ENCODE results near the gene PPP1R11.

The PPP1R11 gene

DNA sequence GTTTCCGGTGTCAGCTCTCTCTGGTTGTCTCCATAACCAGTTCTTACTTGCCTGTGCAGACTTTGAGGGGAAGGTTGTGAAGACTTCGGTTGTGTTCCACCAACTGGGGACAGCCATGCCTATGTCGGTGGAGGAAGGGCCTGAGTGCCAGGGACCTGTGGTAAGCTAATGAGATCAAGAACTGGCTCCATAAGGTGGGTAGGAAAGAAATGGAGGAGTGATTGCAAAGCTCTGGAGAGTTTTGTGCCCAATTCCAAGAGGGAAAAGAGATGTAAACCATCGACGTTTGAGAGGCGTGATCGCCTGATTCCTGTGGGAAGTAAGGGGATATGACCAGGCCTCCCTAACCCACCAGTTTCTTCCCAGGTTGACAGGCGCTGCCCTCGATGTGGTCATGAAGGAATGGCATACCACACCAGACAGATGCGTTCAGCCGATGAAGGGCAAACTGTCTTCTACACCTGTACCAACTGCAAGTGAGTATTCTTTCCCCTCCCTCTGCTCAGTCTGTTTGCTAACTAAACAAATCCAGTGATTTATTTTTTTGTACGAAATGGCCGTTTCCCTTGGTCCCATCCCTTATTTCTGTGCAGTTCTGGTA is 5.0 kb upstream of the PPP1R11 start:
- FAIRE-seq (no peak), DNase-seq (ENCODE audit: low spot score) (no peak)

DNA sequence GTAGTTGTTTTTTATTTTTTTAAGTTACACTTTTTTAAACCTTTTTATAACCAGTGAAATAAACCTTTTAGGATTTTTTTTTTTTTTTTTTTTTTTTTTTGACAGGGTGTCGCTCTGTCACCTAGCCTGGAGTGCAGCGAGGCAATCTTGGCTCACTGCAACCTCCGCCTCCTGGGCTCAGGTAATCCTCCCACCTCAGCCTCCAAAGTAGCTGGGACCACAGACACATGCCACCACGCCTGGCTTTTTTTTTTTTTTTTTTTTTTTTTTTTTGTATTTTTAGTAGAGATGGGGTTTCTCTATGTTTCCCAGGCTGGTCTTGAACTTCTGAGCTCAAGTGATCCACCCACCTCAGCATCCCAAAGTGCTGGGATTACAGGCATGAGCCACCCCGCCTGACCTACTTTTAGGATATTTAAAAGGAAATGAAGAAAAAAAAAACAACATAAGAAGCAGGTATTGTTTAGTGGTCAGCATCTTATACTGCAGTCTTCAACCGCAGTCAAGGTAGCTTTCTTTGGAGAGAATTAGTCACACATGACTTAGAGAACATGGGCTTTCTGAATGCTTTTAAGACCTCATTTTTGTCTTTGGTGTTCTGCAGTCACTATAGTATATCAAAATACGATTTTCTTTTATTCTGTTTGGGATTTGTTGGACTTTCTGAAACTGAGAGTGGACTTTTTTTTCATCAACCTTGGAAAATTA is 4.4 kb upstream of the PPP1R11 start:
- FAIRE-seq (no peak), DNase-seq (ENCODE audit: low spot score) (no peak)

DNA sequence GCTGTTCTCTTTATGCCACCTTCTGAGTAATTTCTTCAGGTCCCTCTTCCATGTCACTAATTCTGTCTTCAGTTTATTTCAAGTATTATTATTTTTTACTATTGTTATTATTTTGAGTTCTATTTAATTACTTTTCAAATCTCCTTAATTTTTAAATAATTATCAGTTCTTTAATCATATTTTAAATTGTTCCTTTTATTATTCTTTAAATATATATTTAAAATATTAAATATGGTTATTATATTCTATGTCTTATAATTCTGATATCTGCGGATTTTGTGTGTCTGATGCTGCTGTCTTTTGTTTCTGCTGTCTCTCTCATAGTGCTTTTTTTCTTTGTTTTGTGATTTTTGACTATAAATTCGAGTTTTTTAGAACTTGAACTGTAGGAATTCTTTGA is 3.7 kb upstream of the PPP1R11 start:
- FAIRE-seq = no peak
- no peak for DNase-seq (ENCODE audit: low spot score)

DNA sequence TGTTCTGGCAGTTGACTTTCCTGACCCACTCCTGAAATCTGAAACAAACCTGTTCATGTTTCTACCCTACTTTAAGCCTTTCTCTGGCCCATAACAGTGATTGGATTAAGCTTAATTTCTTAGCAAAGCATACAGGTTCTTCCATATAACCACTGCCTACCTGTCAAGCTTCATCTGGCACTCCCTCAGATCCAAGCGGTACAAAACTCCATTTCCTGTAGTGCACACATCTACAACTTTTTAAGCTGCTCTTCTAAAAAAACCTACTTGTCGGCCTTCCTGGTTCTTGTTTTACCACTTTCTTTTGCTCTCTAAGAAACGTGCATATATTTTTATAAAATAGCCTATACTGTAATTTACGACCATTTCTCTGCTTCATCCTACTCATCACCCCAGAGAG is 916 bp upstream of the PPP1R11 start:
- DNase-seq (ENCODE audit: low spot score) (no peak), FAIRE-seq (no peak)

DNA sequence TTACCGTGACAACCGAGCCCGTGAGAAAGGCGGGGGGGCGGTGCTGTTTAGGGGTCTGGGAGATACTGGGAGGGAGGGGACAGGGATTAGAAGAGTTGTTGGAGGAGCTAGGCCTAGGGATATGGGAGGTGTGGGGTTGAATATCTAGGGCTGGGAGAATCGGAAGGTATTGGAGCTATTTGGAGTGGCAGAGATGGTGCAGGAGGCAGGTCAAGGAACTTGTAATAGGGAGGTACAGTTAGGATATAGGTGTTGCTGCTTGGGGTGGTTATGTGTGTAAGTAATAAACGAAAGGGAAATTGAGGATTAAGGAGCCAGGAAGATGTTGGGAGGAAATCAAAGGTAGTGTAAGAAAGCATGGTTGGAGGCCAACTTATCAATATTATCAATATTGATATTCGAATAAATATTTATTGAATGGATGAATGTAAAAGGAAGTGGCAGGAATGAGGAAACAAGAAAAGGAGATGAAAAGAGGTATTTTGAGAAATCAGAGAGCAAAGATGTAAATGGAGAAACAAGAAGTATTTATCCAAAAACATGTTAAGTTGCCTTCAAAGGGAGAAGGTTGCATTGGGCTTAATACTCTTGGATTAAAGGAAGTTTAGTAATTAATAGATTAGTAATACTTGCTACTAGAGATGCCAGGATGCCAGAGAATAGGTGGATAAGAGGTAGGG is 602 bp downstream of the PPP1R11 start:
- DNase-seq (ENCODE audit: low spot score) (no peak), FAIRE-seq (no peak)

DNA sequence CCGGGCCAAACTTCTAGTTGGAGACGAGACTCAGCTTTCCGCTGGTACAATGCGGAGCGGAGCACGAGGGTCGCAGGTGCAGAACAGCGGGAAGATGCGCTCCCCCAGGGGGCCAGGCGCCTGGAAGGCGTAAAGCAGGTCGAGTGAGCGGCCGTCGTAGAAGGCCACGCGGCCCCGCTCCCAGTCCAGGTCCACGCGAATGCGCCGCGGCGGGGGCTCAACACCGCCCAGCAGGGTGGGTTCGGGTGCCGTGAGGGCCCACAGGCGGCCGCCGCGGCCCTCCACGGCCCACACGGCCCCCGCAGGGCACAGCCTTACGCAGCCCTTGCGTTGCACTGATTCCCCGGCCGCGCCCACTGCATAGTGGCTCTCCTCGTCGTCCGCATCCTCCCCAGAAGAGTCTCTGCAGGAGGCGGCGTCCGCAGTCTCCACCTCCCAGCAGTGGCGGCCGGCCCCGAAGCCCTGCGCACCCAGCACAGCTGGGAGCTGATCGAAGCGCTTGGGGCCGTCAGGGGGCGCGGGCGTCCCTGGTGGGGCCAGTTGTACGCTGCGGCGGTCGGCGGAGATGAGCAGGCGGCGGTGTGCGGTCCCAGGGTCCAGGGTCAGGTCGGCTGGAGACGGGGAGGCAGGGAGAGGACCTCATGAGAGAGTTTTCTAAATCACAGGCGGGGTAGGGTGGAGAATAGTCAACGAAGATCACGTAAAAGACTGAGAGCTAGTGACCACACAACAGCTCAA is 4.3 kb downstream of the PPP1R11 start:
- DNase-seq (ENCODE audit: low spot score) (no peak), FAIRE-seq (no peak)

DNA sequence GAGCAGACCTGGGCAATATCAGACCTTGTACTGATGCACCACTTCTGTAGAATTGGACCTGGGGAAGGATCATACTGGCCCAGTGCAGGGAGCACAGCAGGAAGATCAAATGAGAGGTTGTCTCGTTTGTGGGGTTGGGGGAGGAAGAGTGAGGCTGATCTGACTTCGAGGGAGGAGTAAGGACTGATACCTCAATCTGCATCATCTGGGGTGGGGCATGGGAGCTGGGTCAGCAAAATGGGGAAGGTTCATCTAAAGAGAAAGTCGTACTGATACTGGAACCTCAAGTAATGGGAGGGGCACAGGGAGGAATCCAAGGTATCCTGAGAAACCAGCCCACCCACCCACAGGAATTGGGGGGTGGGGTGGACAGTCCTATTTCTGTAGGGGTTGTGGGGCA is 4.9 kb downstream of the PPP1R11 start:
- DNase-seq (ENCODE audit: low spot score) = no peak
- FAIRE-seq = no peak

DNA sequence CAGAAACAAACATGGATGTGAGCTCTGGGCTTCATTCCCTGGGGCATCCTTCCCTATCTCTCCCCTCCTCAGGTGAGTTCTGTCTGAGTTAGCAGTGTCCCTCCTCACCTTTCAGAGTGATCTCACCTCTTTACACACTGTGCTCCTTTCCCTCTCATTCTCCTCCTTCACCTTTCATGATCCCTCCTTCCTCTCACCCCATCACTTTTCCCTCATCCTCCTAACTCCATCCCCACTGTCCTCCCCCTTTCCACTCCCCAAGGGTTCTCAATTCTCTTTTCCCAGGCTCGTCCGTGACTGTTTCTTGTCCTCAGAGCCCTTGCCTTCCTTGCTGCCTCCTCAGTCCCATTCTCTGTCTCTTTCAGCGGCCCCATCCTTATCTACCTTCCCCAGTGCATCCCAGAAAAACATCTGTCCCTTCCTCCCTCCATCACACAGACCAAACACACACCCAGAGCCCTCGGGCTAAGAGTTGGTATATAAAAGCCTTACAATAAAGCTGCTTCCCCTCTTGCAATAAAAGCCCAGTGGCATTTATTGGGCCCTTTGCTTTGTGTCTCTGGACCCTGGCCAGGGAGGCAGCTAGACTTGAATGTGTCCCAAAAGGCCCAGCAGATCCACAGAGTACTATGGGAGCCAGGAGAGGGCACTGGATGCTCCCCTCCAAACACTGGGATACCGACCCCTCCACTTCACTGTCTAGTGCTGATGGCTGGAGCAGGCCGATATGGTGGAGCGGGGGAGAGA is 6.7 kb downstream of the PPP1R11 start:
- DNase-seq (ENCODE audit: low spot score) = no peak
- no peak for FAIRE-seq

DNA sequence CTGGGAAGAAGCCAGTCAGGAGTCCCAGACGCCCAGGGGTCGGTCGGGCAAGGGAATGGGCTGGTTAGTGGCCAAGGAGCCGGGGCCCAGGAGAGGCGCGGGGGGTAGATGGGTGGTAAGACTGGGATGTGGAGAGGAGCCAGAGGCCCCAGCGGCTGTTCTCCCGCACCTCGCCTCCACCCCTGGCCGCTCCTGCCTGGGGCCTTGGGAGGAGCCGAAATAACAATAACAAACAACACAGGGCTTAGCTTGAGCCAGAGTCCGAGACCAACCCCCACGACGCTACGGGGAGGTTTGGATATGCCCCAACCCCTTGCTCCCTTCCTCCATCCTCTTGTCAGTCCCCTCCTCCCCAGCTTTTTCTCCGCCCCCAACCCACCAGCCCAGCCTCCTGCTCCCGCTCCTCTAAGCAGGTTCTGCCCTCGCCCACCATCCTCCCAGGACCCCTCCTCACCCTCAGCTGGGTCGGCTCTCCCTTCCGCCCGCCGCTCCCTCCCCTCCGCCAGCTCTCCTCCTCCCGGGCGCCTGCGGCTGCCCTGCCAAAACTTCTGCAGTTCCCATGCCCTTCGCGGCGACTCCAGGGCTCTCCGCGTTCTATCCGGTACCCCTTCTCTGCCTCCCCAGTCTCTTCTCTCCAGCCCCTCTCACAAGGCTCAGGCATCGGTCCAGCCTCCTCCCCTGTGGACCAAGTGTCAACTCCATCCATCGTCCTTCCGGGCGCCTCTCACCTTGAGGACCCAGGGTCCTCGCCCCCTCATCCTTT is 7.5 kb downstream of the PPP1R11 start:
- no peak for FAIRE-seq
- DNase-seq (ENCODE audit: low spot score) = no peak

DNA sequence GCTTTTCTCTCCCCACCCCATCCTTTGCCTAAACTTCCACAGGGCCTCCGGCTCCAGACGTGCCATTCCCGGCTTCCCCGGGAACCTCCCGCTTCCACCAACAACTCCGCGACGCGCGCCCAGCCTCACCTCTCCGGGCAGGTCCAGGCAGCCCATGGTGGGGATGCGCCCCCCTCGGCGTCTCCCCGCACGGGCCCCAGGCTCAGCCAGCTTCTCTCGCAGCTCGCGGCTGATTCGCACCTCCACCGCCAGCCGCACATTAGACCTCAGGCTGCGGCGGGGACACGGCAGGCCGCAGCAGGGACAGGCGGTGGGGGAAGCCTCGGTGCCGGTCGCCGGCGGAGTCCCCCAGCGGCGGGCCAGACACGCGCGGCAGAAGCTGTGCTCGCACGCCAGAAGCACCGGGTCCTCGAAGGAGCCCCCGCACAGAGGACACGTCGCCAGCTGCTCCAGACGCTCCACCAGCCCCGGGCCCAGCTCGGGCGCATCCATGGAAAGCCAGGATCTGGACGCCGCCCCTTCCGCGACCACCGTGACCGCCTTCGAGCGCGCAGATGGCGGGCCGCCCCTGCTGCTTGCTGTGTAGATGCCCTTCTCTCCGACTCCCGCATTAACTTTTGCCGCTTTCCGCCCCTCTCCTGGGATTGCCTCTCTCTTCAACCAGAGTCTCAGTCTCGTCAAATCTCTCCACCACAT is 8.2 kb downstream of the PPP1R11 start, which contains the start of gene RNF39:
TSS of gene RNF39 (minus strand) at position 676 of the 696 bp plus-strand sequence. CDS start at position 492, 184 bp downstream.
- DNase-seq (ENCODE audit: low spot score) (no peak), FAIRE-seq (no peak)

DNA sequence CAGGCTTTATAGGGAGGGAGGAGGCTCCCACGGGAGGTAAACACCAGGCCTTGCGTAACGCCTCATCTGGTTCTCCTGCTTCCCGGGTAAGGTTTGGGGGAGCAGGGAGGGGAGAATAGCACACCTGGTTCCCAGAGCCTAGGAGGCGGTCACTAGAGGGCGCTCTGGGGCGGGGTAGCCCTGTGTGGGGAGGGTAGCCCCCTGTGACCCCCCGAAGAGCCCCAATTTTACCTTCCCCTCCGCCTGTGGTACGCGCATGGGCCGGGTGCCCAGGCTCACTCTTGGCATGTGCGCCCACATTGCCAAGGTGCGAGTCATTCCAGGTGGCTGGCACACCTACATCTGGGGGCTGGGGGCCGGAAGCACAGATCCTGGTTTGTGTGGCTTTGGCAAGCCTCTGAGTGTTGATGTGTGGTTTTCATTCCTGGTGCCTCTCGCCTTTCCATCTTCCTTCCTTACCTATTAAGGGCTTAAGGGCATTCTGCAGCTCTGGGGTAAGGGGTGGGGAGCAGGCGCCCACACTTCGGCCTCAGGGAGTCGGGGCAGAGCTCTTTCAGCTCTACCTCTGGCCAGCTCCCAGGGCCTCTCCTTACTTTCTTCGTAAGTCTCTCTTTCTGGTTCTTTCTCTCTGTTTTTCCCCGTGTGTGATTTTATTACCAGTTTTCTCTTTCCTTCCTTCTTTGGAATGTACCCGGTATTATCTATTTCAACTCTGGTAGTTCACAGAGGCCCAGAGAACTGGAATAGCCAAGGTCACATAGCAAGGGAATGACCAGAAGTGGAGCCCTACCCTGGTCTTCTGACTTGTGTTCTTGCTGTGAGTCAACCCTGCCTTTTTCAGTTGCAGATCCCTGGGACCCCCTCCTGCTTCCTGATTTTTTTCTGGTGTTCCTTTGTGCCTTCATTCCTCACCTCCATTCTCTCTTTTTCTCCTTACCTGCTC is 9.1 kb downstream of the PPP1R11 start:
- DNase-seq (ENCODE audit: low spot score) = peak; percentile 9
- no peak for FAIRE-seq

DNA sequence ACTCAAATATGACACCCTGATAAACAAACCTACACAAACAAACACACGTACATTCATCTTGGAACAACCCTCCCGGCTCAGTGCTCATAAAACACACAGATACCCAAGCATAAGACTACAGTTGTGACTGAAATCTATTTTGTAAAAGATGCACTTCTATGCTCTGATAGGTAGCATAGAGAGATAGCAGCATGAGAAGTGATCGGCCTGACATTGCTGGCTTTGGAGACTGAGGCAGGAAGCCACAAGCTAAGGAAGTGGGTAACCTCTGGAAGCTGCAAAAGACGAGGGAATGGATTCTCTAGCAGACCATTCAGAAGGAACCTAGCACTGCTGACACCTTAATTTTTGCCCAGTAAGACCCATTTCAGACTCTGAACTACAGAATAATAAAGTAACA is 10.2 kb downstream of the PPP1R11 start:
- FAIRE-seq (no peak), DNase-seq (ENCODE audit: low spot score) (no peak)

DNA sequence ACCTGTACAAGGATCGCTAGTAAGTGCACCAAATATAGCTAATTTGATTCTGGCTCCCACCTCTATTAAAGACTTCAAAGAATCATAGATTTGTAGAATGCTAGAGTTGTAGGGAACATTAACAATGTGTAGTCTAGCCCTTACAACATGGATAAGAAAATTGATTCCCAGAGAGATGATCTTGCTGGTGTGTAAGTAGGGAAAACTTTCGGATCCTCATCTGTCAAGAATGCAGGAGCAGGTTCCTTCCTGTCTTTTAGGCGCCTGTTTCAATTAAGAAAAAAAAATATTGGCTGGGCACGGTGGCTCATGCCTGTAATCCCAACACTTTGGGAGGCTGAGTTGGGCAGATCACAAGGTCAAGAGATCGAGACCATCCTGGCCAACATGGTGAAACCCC is 20.9 kb downstream of the PPP1R11 start:
- DNase-seq (ENCODE audit: low spot score) = no peak
- no peak for FAIRE-seq

DNA sequence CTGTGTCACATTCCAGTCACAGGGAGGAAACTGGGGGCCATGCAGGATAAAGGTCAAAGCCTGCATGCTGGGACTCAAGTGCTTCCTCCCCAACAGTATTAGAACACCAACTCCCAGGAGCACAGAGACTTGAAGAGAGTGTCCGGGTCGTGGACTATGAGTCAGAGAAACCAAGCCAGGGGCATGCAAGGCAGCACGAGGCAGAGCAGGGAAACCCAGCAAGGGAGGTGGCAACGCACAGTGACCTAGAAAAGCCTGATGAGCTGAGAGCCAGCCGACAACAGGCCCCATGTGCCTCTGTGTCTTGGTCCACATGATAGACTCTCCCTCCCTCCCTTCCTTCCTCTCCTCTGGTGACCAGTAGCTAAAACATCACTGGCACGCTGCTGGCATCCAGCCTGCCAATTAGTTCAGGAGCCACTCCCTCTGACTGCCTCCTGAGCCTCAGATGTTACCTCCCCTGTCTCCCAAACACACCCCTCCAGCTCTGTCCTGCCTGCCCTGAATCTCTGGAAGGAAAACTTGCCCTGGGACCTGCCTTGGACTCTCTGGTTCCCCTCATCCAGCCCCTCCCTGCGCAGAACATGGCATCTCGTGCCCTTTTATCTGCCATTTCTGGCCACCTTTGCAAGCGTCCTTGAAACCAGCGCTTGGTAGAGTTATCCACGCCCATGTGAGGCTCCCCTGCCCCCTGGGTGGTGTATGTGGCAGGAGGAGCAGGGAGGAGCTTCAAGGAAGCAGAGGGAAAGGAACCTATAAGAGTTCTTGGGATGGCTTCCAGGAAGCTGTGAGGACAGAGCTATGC is 24.8 kb downstream of the PPP1R11 start:
- no peak for FAIRE-seq
- DNase-seq (ENCODE audit: low spot score) = peak; percentile 17

DNA sequence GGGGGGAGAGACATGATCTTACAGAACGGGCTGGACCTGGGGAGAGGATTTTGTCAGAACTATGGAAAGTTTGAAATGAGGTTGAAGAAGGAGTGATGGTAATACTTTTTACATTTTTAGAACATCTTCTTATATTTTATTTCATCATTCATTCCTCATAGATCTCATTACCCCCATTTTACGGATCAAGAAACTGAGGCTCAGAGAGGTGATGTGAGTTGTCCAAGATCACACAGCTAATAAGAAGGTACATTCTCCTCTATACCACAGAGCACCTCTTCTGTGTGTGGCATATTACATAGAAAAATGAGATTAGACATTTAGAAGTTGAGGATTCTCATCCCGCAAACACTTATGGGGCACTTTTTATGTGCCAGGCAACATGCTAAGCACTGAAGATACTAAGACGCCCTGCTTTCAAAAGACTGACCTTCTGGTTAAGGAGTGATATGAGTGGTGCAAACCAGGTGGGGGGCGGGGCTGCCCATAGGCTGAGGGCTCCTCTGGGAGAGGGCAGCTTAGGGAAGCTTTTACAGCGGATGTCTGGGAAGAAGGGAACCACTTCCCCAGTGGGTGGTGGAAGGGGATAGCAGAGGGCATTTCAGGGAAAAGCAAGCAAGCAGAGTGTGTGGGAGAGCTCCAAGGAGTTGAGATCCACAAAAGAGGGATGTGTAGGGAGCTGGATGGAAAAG is 26.0 kb downstream of the PPP1R11 start:
- no peak for DNase-seq (ENCODE audit: low spot score)
- FAIRE-seq = no peak

DNA sequence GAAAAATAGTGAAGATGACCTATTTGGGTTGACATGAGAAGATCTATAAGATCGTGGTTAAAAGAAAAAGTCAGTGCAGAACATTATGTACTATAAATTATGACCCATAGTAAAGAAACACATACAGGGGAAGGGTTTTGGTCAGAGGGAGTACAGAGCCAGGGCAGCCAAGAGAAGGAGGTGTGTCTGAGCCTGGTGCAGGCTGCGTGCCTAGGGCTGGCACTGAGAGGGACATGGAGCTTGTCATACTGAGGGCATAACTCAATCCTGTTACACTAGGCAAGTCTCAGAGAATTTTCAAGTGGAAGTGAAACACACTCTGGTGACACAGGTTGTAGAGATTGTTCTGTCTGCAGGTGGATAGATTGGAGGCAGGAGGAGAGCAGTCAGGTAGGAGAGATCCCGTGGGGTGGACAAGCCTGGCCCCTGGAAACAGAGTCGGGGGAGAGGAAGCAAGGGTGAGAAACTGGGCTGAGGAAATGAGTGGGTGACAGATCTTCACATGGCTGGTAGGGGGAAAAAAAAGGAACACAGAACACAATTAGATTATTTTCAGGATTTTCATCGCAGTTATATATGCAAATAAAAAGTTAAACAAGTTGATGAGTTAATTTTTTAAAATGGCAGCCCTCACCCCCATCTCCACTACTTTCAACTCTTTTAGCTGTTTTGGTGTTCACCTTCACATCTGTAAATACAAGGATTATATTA is 27.1 kb downstream of the PPP1R11 start:
- no peak for FAIRE-seq
- DNase-seq (ENCODE audit: low spot score) = no peak

DNA sequence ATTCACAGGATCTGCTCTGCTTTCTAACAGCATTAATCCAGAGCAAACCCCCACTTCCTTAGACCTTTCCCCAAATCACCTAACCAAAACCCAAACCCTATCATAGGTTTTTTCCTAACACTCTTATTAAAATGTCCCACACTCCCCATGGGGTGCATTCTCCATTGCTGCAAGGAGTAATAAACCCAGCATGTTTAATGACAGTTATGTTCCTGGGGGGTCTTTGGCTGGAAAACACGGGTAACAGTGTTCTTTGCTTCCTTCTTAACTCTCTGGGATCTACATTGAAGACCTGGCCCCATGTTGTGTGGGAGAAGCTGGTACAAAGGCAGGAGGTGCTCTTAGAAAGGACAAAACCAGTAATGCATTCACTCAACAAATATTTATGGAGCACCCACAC is 29.8 kb downstream of the PPP1R11 start:
- FAIRE-seq (no peak), DNase-seq (ENCODE audit: low spot score) (no peak)

Data from RCC 7860 (cell line).